Activated CD4-positive, alpha-beta memory T cell treated with anti-CD3 and anti-CD28 coated beads, Interleukin-2, amount 10 ng/mL, durations not matched to agents 7 days and 5 days (primary cell): ENCODE data around the gene GLG1. TPM values are rescaled to one million over a fixed set of nuclear protein-coding genes. Genes with fewer than 3 reads are reported as not detected.
"Not testable (repeated sequence)": the region's sequence is repeated elsewhere in the genome, so short reads cannot be mapped to it uniquely, and the experiment has no call there.

Experiments
- CTCF ChIA-PET: fragments of 350-600 bp; sonication (Branson Sonifier 250); formaldehyde crosslinking; loops from one replicate; lab custom pipeline; 2021; ENCODE audit warnings: antibody characterized with exemption, inconsistent platforms; lab: Charles Lee
- POLR2A ChIA-PET: fragments of 350-600 bp; sonication (Branson Sonifier 250); formaldehyde crosslinking; loops from one replicate; lab custom pipeline; 2021; ENCODE audit warnings: antibody characterized with exemption; lab: Charles Lee
- DNase-seq: peaks from one replicate; pipeline ENCODE4 v3.0.0-alpha.2; 2020
- H3K27ac Mint-ChIP-seq: one replicate; pipeline ENCODE4 v1.8.0; 2021; ENCODE audit warnings: mild to moderate bottlenecking, mixed read lengths
- H3K27me3 Mint-ChIP-seq: one replicate; pipeline ENCODE4 v1.8.0; 2021; ENCODE audit warnings: mixed read lengths
- H3K36me3 Mint-ChIP-seq: one replicate; pipeline ENCODE4 v1.8.0; 2021; ENCODE audit warnings: low read depth, mixed read lengths
- H3K4me1 Mint-ChIP-seq: one replicate; pipeline ENCODE4 v1.8.0; 2021; ENCODE audit warnings: mixed read lengths
- H3K4me3 Mint-ChIP-seq: one replicate; pipeline ENCODE4 v1.8.0; 2021; ENCODE audit warnings: mild to moderate bottlenecking, mixed read lengths
- H3K9me3 Mint-ChIP-seq: one replicate; pipeline ENCODE4 v1.8.0; 2021; ENCODE audit warnings: mixed read lengths
- total RNA-seq, 2 experiments: library from RNA; stranded (reverse); gene quantifications; one replicate each; pipeline ENCODE4 v1.2.3, GENCODE V29; 2021

GLG1 gene
- total RNA-seq: 100 to 1,000 TPM; 130 to 132 TPM

- Mint-ChIP-seq H3K4me1 (peaks cover 62% of the 10 kb centered on the region), H3K36me3 (peaks cover 41% of the 10 kb centered on the region), H3K27ac (peak within 1 kb of the TSS; percentile 86), H3K27me3 (no peaks in the 10 kb centered on the region), H3K9me3 (no peaks in the 10 kb centered on the region), H3K4me3 (peak within 1 kb of the TSS; percentile 92)
- CTCF ChIA-PET: interaction anchor here (0.8 to 1.3 kb wide), 7 partner anchors 15 to 112 kb away, joined by 3 to 6 read pairs (median 3); no protein-coding TSS in a partner anchor
- peak; percentile 92 for DNase-seq
- POLR2A ChIA-PET: interaction anchor here (0.8 to 4.6 kb wide), 19 partner anchors 10 to 169 kb away, joined by 3 to 41 read pairs (median 4); partner anchors contain the start of genes MLKL and RFWD3
Measured at GRCh38 chr16:74606521-74607309, at the start of gene GLG1. Gene GLG1, minus strand, starts transcription at chr16:74607114. Its CDS starts 20 bp downstream, at chr16:74607094.

GRCh38 chr16:74654536-74655050 is 47.7 kb upstream of the GLG1 start:
- H3K4me3 Mint-ChIP-seq: no peak overlapping the region
- H3K9me3 Mint-ChIP-seq: no peaks in the 10 kb centered on the region
- CTCF ChIA-PET: interaction anchor here (0.6 kb wide), 1 partner anchor 184 kb away, joined by 5 read pairs; no protein-coding TSS in a partner anchor
- POLR2A ChIA-PET: interaction anchor here (0.9 to 6.2 kb wide), 4 partner anchors 9 to 23 kb away, joined by 3 to 62 read pairs (median 6); partner anchors contain the start of gene RFWD3
- no peak for DNase-seq
- H3K4me1 Mint-ChIP-seq: peaks cover 56% of the 10 kb centered on the region
- H3K36me3 Mint-ChIP-seq: peaks cover 79% of the 10 kb centered on the region
- no peaks in the 10 kb centered on the region for H3K27me3 Mint-ChIP-seq
- no peak overlapping the region for H3K27ac Mint-ChIP-seq

DNA sequence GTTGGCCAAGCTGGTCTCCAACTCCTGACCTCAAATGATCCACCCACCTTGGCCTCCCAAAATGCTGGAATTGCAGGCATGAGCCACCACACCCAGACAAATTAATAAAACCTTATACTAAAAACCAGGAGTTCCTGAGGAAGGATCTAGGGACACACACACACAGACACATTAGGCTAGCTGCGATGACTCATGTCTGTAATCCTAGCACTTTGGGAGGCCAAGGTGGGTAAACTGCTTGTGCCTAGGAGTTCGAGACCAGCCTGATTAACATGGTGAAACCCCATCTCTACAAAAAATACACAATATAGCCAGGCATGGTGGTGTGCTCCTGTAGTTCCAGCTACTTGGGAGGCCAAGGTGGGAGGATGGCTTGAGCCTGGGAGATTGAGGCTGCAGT is 46.0 kb upstream of the GLG1 start:
- ChIA-PET CTCF (interaction anchor here (1.9 to 4.1 kb wide), 3 partner anchors 13 to 28 kb away, joined by 6 to 36 read pairs (median 16); partner anchors contain the start of gene RFWD3), POLR2A (interaction anchor here (1.4 to 6.2 kb wide), 4 partner anchors 9 to 46 kb away, joined by 4 to 62 read pairs (median 10); partner anchors contain the start of genes GLG1 and RFWD3)
- peaks cover 75% of the 10 kb centered on the region for H3K36me3 Mint-ChIP-seq

GRCh38 chr16:74652249-74652648 is 45.3 kb upstream of the GLG1 start:
- Mint-ChIP-seq H3K36me3 (peaks cover 72% of the 10 kb centered on the region), H3K9me3 (no peaks in the 10 kb centered on the region), H3K4me1 (peaks cover 35% of the 10 kb centered on the region), H3K27ac (no peak overlapping the region), H3K27me3 (no peaks in the 10 kb centered on the region), H3K4me3 (no peak overlapping the region)
- ChIA-PET CTCF (interaction anchor here (1.1 to 4.1 kb wide), 8 partner anchors 8 to 74 kb away, joined by 3 to 36 read pairs (median 6); partner anchors contain the start of gene RFWD3), POLR2A (interaction anchor here (1.2 to 2.0 kb wide), 4 partner anchors 9 to 45 kb away, joined by 3 to 14 read pairs (median 4); partner anchors contain the start of genes GLG1 and RFWD3)
- DNase-seq: no peak

More for the DNA sequence above, 46.0 kb upstream of the GLG1 start:
- H3K4me1 Mint-ChIP-seq: peaks cover 39% of the 10 kb centered on the region
- DNase-seq, H3K4me3 Mint-ChIP-seq, H3K27me3 Mint-ChIP-seq, H3K9me3 Mint-ChIP-seq, H3K27ac Mint-ChIP-seq: not testable (repeated sequence)

GRCh38 chr16:74651841-74652240 is 44.9 kb upstream of the GLG1 start:
- CTCF ChIA-PET: interaction anchor here (0.6 to 4.1 kb wide), 13 partner anchors 8 to 187 kb away, joined by 3 to 36 read pairs (median 4); partner anchors contain the start of gene RFWD3
- DNase-seq: no peak
- H3K4me1 Mint-ChIP-seq: peaks cover 31% of the 10 kb centered on the region
- H3K4me3 Mint-ChIP-seq: no peak overlapping the region
- peaks cover 72% of the 10 kb centered on the region for H3K36me3 Mint-ChIP-seq
- H3K27me3 Mint-ChIP-seq: no peaks in the 10 kb centered on the region
- H3K27ac Mint-ChIP-seq: peak overlapping the region; percentile 42
- POLR2A ChIA-PET: interaction anchor here (1.2 to 2.0 kb wide), 4 partner anchors 10 to 45 kb away, joined by 3 to 14 read pairs (median 4); partner anchors contain the start of genes GLG1 and RFWD3
- H3K9me3 Mint-ChIP-seq: no peaks in the 10 kb centered on the region

DNA sequence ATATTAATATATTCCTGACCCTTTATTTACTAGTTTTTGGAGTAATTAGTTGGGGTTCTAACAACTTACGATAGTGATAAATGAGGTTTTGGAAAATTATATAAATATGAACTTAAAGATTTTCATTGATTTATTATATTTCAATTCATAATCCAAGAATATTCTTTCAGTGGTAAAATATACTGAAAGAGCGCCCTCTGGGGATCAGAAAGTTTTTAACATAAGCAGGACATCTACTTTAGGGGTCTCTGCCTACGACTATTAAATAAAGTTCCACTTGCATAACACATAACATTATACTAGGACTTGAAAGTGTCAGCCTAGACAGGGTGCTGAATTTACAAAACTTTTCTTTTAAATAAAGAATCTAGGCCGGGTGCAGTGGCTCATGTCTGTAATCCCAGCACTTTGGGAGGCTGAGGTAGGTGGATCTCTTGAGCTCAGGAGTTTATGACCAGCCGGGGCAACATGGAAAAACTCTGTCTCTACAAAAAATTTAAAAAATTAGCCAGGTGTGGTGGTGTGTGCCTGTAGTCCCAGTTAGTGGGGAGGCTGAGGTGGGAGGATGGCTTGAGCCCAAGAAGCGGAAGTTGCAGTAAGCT is 44.2 kb upstream of the GLG1 start:
- no peaks in the 10 kb centered on the region for H3K27me3 Mint-ChIP-seq
- peaks cover 65% of the 10 kb centered on the region for H3K36me3 Mint-ChIP-seq
- no peak overlapping the region for H3K4me3 Mint-ChIP-seq
- POLR2A ChIA-PET: interaction anchor here (1.2 to 2.0 kb wide), 2 partner anchors 13 to 16 kb away, joined by 3 to 14 read pairs; partner anchors contain the start of gene RFWD3
- H3K27ac Mint-ChIP-seq: no peak overlapping the region
- CTCF ChIA-PET: interaction anchor here (0.6 to 4.1 kb wide), 13 partner anchors 9 to 186 kb away, joined by 3 to 36 read pairs (median 4); partner anchors contain the start of gene RFWD3
- no peak for DNase-seq
- H3K4me1 Mint-ChIP-seq: peaks cover 24% of the 10 kb centered on the region
- H3K9me3 Mint-ChIP-seq: no peaks in the 10 kb centered on the region

DNA sequence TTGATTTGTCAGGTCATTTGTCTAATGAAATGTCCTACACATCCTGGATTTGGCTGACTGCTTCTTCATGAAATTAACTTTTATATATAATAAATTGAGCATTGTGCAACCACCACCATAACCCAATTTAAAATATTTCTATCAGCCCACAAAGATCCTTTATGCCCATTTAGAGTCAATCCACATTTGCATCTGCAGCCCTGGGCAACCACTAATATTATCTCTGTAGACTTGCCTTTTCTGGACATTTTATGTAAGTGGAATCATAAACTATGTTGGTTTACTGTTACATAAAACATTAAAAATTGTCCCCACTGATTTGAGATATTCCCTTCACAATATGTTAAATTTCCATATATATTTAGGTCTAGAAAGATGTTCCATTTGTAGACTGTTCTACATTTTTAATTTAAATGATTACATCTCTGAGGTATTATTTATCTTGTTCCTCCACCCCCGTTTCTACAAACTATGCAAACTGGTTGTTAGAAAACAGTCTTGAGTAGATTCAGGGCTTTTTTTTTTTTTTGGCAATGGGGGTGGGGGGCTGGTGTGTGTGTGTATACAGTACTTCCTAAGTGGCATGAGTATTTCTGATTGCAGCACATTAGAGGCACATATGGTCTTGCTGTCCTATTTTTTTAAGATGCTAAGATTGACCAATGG is 43.1 kb upstream of the GLG1 start:
- POLR2A ChIA-PET: interaction anchor here (1.0 to 1.5 kb wide), 2 partner anchors 11 to 17 kb away, joined by 3 to 6 read pairs; partner anchors contain the start of gene RFWD3
- DNase-seq: no peak
- H3K36me3 Mint-ChIP-seq: peaks cover 64% of the 10 kb centered on the region
- no peak overlapping the region for H3K4me3 Mint-ChIP-seq
- no peaks in the 10 kb centered on the region for H3K9me3 Mint-ChIP-seq
- no peaks in the 10 kb centered on the region for H3K27me3 Mint-ChIP-seq
- CTCF ChIA-PET: interaction anchor here (1.5 to 4.1 kb wide), 2 partner anchors 16 to 22 kb away, joined by 3 to 36 read pairs; partner anchors contain the start of gene RFWD3
- H3K4me1 Mint-ChIP-seq: peaks cover 17% of the 10 kb centered on the region
- no peak overlapping the region for H3K27ac Mint-ChIP-seq

DNA sequence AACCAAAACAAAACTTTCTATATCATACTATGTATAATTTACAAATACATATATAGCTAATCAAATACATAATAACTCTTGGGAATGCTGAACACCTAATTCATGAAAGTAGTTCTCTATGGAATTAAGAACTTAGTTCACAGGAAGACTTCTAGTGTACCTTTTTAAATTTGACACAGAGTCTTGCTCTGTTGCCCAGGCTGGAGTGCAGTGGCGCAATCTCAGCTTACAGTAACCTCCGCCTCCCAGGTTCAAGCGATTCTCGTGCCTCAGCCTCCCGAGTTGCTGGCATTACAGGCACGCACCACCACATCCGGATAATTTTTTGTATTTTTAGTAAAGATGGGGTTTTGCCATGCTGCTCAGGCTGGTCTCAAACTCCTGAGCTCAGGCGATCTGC is 35.1 kb upstream of the GLG1 start:
- Mint-ChIP-seq H3K27me3 (no peaks in the 10 kb centered on the region), H3K4me3 (no peak overlapping the region), H3K9me3 (no peaks in the 10 kb centered on the region), H3K4me1 (peaks cover 3% of the 10 kb centered on the region), H3K27ac (no peak overlapping the region), H3K36me3 (peaks cover 57% of the 10 kb centered on the region)
- DNase-seq: no peak
- ChIA-PET POLR2A (interaction anchor here (1.2 to 1.6 kb wide), 2 partner anchors 15 to 25 kb away, joined by 5 to 9 read pairs; partner anchors contain the start of gene RFWD3), CTCF (interaction anchor here (0.6 to 1.5 kb wide), 3 partner anchors 10 to 92 kb away, joined by 3 to 4 read pairs (median 4); no protein-coding TSS in a partner anchor)

DNA sequence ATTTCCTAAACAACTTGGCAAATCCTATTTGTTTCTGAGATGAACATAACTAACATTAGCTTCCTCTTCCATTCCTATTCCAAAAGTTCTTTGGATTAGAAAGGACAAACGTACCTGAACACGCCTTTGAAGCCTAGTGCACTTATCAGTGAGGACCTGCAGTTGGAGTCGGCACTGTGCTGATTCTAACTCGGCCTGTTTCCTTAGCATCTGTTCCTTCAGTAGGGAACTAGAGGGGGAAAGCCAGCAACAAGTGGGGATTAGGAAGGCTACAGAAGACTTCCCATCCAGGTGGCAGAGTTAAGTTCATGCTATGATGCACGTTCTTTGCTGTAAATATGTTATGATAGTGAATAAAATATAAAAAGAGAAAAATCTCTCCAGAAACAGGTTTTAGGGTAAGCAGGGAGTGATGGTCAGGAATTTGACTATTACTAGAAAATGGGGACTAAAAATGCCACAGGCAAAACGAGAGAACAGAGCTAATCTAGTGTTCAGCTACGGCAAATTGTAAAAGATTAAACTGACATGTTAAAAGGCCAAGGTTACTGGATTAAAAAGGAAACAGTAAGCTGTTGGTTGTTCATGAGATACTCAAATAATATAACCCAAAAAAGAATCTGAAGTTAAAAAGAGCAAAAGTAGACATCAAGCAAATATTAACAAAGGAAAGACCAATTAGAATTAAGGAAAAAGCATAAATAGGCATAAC is 31.0 kb upstream of the GLG1 start:
- Mint-ChIP-seq H3K4me1 (peaks cover 3% of the 10 kb centered on the region), H3K36me3 (peaks cover 58% of the 10 kb centered on the region), H3K9me3 (no peaks in the 10 kb centered on the region), H3K27ac (no peak overlapping the region), H3K4me3 (no peak overlapping the region), H3K27me3 (no peaks in the 10 kb centered on the region)
- no peak for DNase-seq
- CTCF ChIA-PET: interaction anchor here (0.8 to 2.3 kb wide), 2 partner anchors 13 to 14 kb away, joined by 3 to 16 read pairs; no protein-coding TSS in a partner anchor
- POLR2A ChIA-PET: interaction anchor here (0.8 kb wide), 2 partner anchors 14 to 29 kb away, joined by 3 read pairs; partner anchors contain the start of gene RFWD3

DNA sequence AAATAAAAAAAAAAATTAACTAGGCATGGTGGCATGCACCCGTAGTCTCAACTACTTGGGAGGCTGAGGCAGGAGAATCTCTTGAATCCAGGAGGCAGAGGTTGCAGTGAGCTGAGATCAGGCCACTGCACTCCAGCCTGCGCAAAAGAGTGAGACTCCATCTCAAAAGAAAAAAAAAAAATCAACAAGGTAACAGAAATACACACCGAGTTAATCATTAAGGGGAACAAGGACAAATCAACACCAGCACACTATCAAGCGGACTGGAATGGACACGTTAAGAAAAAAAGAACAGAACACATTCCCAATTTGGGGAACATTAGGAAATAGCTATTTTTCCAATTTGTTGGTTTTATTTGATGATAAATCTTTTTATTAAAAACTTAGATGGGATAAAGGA is 28.4 kb upstream of the GLG1 start:
- Mint-ChIP-seq H3K27me3 (no peaks in the 10 kb centered on the region), H3K36me3 (peaks cover 67% of the 10 kb centered on the region), H3K4me3 (no peak overlapping the region), H3K27ac (no peak overlapping the region), H3K4me1 (peaks cover 2% of the 10 kb centered on the region), H3K9me3 (no peaks in the 10 kb centered on the region)
- CTCF ChIA-PET: interaction anchor here (0.9 to 1.3 kb wide), 2 partner anchors 16 to 92 kb away, joined by 4 read pairs; no protein-coding TSS in a partner anchor
- no peak for DNase-seq
- POLR2A ChIA-PET: interaction anchor here (2.3 kb wide), 1 partner anchor 31 kb away, joined by 9 read pairs; the partner anchor contains the start of gene RFWD3

DNA sequence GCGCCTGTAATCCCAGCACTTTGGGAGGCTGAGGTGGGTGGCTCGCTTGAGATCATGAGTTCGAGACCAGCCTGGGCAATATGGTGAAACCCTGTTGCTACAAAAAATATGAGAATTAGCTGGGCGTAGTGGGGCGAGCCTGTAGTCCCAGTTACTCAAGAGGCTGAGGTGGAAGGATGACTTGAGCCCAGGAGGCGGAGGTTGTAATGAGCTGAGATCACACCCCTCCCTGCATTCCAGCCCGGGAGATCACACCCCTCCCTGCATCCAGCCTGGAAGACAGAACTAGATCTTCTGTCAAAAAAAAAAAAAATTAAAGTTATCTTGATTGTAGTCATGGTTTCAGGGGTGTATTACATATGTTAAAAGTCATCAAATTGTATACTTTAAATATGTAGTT is 26.8 kb upstream of the GLG1 start:
- ChIA-PET CTCF (no interaction called here), POLR2A (interaction anchor here (0.9 kb wide), 1 partner anchor 33 kb away, joined by 4 read pairs; the partner anchor contains the start of gene RFWD3)
- Mint-ChIP-seq H3K27ac (no peak overlapping the region), H3K4me1 (peaks cover 6% of the 10 kb centered on the region), H3K36me3 (peaks cover 73% of the 10 kb centered on the region), H3K9me3 (no peaks in the 10 kb centered on the region), H3K27me3 (no peaks in the 10 kb centered on the region), H3K4me3 (no peak overlapping the region)
- DNase-seq: no peak
